HFFc6 (cell line): ENCODE measurements around the gene SEZ6. TPM values are rescaled to one million over a fixed set of nuclear protein-coding genes. Genes with fewer than 3 reads are reported as not detected.

ENCODE experiments used
- DNase-seq: peaks from one replicate; pipeline ENCODE4 v3.0.0-alpha.2; 2018
- H3K27ac Mint-ChIP-seq: 2 replicates; pipeline ENCODE4 v1.8.0; 2020; ENCODE audit warnings: mild to moderate bottlenecking, mixed read lengths
- H3K27me3 Mint-ChIP-seq: 2 replicates; pipeline ENCODE4 v1.8.0; 2021; ENCODE audit warnings: mild to moderate bottlenecking, moderate library complexity, mixed read lengths; ENCODE audit not compliant: insufficient read depth
- H3K36me3 Mint-ChIP-seq: 2 replicates; pipeline ENCODE4 v1.8.0; 2021; ENCODE audit warnings: low read depth, mixed read lengths
- H3K4me1 Mint-ChIP-seq: 2 replicates; pipeline ENCODE4 v1.8.0; 2020; ENCODE audit warnings: low read depth, mixed read lengths
- H3K4me3 Mint-ChIP-seq: 2 replicates; pipeline ENCODE4 v1.8.0; 2020; ENCODE audit warnings: mild to moderate bottlenecking, moderate library complexity, mixed read lengths
- H3K9me3 Mint-ChIP-seq: 2 replicates; pipeline ENCODE4 v1.8.0; 2020; ENCODE audit warnings: mild to moderate bottlenecking, mixed read lengths
- CTCF ChIP-seq: fragments of 200-600 bp; sonication (generic); IDR thresholded peaks from 2 replicates; pipeline ENCODE4 v1.5.0; 2021; ENCODE audit warnings: antibody characterized with exemption, mild to moderate bottlenecking
- total RNA-seq, 6 experiments: library from RNA; stranded (reverse); fragmentation: NEBNext Ultra II Directional; extraction: Animal tissue kit (Norgen Biotek cat#: 25700); gene quantifications; 2 replicates in 1 of 6; 3 replicates in 5 of 6; pipeline ENCODE4 v1.2.3, GENCODE V29; 2021

SEZ6 gene
- total RNA-seq, 6 experiments from 2014 or later: not detected

GRCh38 chr17:28918295-28918694 lies 87.5 kb downstream of the SEZ6 start:
- no peak for DNase-seq
- H3K27me3 Mint-ChIP-seq: no peaks in the 10 kb centered on the region
- H3K9me3 Mint-ChIP-seq: peaks cover 4% of the 10 kb centered on the region; the same call in 1 of the 2 replicates
- H3K36me3 Mint-ChIP-seq: peaks cover 66% of the 10 kb centered on the region
- no peak for TF ChIP-seq CTCF
- H3K4me1 Mint-ChIP-seq: peaks cover 17% of the 10 kb centered on the region
- H3K4me3 Mint-ChIP-seq: no peak overlapping the region
- no peak overlapping the region for H3K27ac Mint-ChIP-seq

GRCh38 chr17:28917465-28917864 lies 88.4 kb downstream of the SEZ6 start:
- no peak for TF ChIP-seq CTCF
- peak overlapping the region; percentile 33; the same call in 1 of the 2 replicates for H3K27ac Mint-ChIP-seq
- no peak for DNase-seq
- H3K4me3 Mint-ChIP-seq: no peak overlapping the region
- no peaks in the 10 kb centered on the region; the same call in 1 of the 2 replicates for H3K27me3 Mint-ChIP-seq
- peaks cover 4% of the 10 kb centered on the region; the same call in 1 of the 2 replicates for H3K9me3 Mint-ChIP-seq
- peaks cover 17% of the 10 kb centered on the region for H3K4me1 Mint-ChIP-seq
- peaks cover 59% of the 10 kb centered on the region for H3K36me3 Mint-ChIP-seq

- DNase-seq: no peak
- TF ChIP-seq CTCF: no peak
- peaks cover 58% of the 10 kb centered on the region for H3K36me3 Mint-ChIP-seq
- H3K9me3 Mint-ChIP-seq: peaks cover 4% of the 10 kb centered on the region; the same call in 1 of the 2 replicates
- peak overlapping the region; percentile 33; the same call in 1 of the 2 replicates for H3K27ac Mint-ChIP-seq
- H3K4me1 Mint-ChIP-seq: peaks cover 17% of the 10 kb centered on the region
- no peak overlapping the region for H3K4me3 Mint-ChIP-seq
- H3K27me3 Mint-ChIP-seq: no peaks in the 10 kb centered on the region; the same call in 1 of the 2 replicates
Observed at GRCh38 chr17:28917029-28917428, 88.8 kb downstream of the SEZ6 start.

GRCh38 chr17:28916302-28916934 lies 89.4 kb downstream of the SEZ6 start:
- Mint-ChIP-seq H3K4me1 (peaks cover 13% of the 10 kb centered on the region), H3K4me3 (no peak overlapping the region), H3K9me3 (peaks cover 4% of the 10 kb centered on the region; the same call in 1 of the 2 replicates), H3K27me3 (no peaks in the 10 kb centered on the region; the same call in 1 of the 2 replicates), H3K36me3 (peaks cover 52% of the 10 kb centered on the region), H3K27ac (peak overlapping the region; percentile 36; the same call in 1 of the 2 replicates)
- peak; percentile 82 for TF ChIP-seq CTCF
- peak; percentile 15 for DNase-seq

- Mint-ChIP-seq H3K4me3 (no peak overlapping the region), H3K9me3 (peaks cover 4% of the 10 kb centered on the region; the same call in 1 of the 2 replicates), H3K27me3 (no peaks in the 10 kb centered on the region; the same call in 1 of the 2 replicates), H3K4me1 (peaks cover 35% of the 10 kb centered on the region), H3K27ac (no peak overlapping the region), H3K36me3 (peaks cover 41% of the 10 kb centered on the region)
- TF ChIP-seq CTCF: no peak
- DNase-seq: no peak
Observed at GRCh38 chr17:28912938-28913333, 92.9 kb downstream of the SEZ6 start.
